Cardiac muscle cell (in vitro differentiated cells and primary cell): ENCODE measurements around the gene GTF3C2. TPM values are rescaled to one million over a fixed set of nuclear protein-coding genes. Genes with fewer than 3 reads are reported as not detected.
"Not testable (repeated sequence)": the region's sequence is repeated elsewhere in the genome, so short reads cannot be mapped to it uniquely, and the experiment has no call there.

Source experiments
- DNase-seq, 2 donors: peaks; one replicate each; pipeline versions ENCODE4 v3.0.0 to v3.0.0-alpha.2; 2010 to 2017; ENCODE audit warnings: low read depth in 1 of 2, low spot score in 1 of 2
- H3K27ac ChIP-seq: fragments of 200-600 bp; sonication (generic); 2 replicates; pipeline ENCODE4 v1.5.1; 2016
- H3K27me3 ChIP-seq: fragments of 200-600 bp; sonication (generic); 2 replicates; pipeline ENCODE4 v1.6.0; 2016; ENCODE audit warnings: control low read depth
- H3K36me3 ChIP-seq: fragments of 200-600 bp; sonication (generic); 2 replicates; pipeline ENCODE4 v1.5.1; 2016; ENCODE audit warnings: control low read depth
- H3K4me1 ChIP-seq: fragments of 200-600 bp; sonication (generic); 2 replicates; pipeline ENCODE4 v1.8.1; 2017; ENCODE audit warnings: low read depth, mild to moderate bottlenecking, mixed run types
- H3K4me3 ChIP-seq: fragments of 200-600 bp; sonication (generic); 2 replicates; pipeline ENCODE4 v1.5.1; 2016; ENCODE audit warnings: mild to moderate bottlenecking
- H3K9me3 ChIP-seq: fragments of 200-600 bp; sonication (generic); 2 replicates; pipeline ENCODE4 v1.5.1; 2017; ENCODE audit warnings: low read depth, mild to moderate bottlenecking, control low read depth
- CTCF ChIP-seq: IDR thresholded peaks from 2 replicates; pipeline ENCODE4 v1.5.1; 2012; ENCODE audit warnings: low read depth, mild to moderate bottlenecking, low read length
- polyA plus RNA-seq: library from polyadenylated mRNA; unstranded; fragments of >200 nt; fragmentation: Nextera tagmentation; extraction: Ambion mirVana; gene quantifications from 2 replicates; pipeline ENCODE4 v1.2.1, GENCODE V29; 2016
- total RNA-seq: library from RNA; depleted of rRNA; stranded (reverse); fragments of >200 nt; gene quantifications from 2 replicates; pipeline ENCODE4 v1.2.3, GENCODE V29; 2016

Gene GTF3C2
- total and polyA plus RNA-seq, 2 experiments from 2014 or later: 38.2 to 47.7 TPM

DNA sequence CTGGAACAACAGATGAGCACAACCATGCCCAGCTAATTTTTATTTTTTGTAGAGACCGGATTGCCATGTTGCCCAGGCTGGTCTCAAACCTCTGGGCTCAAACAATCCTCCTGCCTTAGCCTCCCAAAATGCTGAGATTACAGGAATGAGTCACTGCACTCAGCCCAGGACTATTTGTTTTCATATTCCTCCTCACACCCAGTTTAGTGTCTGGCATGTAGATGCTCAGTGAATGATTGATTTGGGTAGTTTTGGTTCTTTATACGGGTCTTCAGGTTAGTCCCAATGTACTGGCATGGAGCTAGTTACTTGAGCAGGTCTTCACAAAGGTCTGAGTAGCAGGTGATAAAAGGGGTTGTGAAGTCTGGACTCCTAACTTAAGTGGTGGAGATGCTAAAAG is 7.4 kb upstream of the GTF3C2 start:
- DNase-seq: no peak
- Histone ChIP-seq H3K9me3 (no peaks in the 10 kb centered on the region), H3K4me1 (no peaks in the 10 kb centered on the region), H3K27ac (no peak overlapping the region), H3K4me3 (no peak overlapping the region), H3K36me3 (peaks cover 32% of the 10 kb centered on the region), H3K27me3 (no peaks in the 10 kb centered on the region)
- no peak for TF ChIP-seq CTCF

DNA sequence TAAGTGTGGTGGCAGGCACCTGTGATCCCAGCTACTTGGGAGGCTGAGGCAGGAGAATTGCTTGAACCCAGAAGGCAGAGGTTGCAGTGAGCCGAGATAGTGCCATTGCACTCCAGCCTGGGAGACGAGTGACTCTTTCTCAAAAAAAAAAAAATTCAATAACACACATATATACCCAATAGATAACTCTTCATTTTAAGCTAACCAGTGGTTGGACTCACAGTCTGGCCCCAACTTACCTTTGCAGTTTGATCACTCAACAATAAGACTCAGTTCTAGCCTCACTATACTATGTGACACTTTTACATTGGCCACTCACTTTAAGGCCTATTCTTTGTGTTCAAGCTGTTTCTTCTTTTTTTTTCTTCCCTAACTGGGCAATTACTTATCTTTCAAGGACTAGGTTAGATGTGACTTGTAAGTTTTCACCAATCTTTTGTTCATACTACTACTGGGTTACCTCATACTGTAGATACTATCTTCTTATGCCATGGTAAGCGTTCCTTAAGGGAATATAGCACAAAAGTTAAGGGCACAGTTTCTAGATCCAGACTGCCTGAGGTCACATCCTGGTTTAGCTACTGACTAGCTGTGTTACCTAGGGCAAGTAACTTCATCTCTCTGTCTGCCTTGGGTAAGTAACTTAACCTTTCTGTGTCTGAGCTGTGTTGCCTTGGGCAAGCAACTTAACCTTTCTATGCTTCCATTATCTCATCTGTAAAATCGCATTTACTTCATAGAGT is 6.3 kb upstream of the GTF3C2 start:
- no peak overlapping the region for H3K4me3 ChIP-seq
- H3K9me3 ChIP-seq: no peaks in the 10 kb centered on the region
- DNase-seq: no peak
- no peak for TF ChIP-seq CTCF
- H3K27ac ChIP-seq: no peak overlapping the region
- no peaks in the 10 kb centered on the region for H3K27me3 ChIP-seq
- no peaks in the 10 kb centered on the region for H3K4me1 ChIP-seq
- H3K36me3 ChIP-seq: peaks cover 26% of the 10 kb centered on the region

- no peaks in the 10 kb centered on the region for H3K9me3 ChIP-seq
- DNase-seq: peak in 1 of 2 donors; percentile 62
- H3K36me3 ChIP-seq: no peaks in the 10 kb centered on the region
- peak overlapping the region; percentile 68 for H3K4me3 ChIP-seq
- H3K27ac ChIP-seq: peak overlapping the region; percentile 96
- H3K27me3 ChIP-seq: no peaks in the 10 kb centered on the region
- no peaks in the 10 kb centered on the region for H3K4me1 ChIP-seq
- TF ChIP-seq CTCF: no peak
Observed at GRCh38 chr2:27356056-27356381, 545 bp downstream of the GTF3C2 start.

- no peak overlapping the region for H3K27ac ChIP-seq
- H3K27me3 ChIP-seq: no peaks in the 10 kb centered on the region
- H3K4me1 ChIP-seq: no peaks in the 10 kb centered on the region
- DNase-seq: no peak
- no peaks in the 10 kb centered on the region for H3K36me3 ChIP-seq
- H3K4me3 ChIP-seq: no peak overlapping the region
- no peaks in the 10 kb centered on the region for H3K9me3 ChIP-seq
- no peak for TF ChIP-seq CTCF
Observed at GRCh38 chr2:27354597-27354927, 2.0 kb downstream of the GTF3C2 start.

- H3K9me3 ChIP-seq: no peaks in the 10 kb centered on the region
- no peaks in the 10 kb centered on the region for H3K27me3 ChIP-seq
- no peak overlapping the region for H3K27ac ChIP-seq
- no peak overlapping the region for H3K4me3 ChIP-seq
- no peak for TF ChIP-seq CTCF
- peak in 1 of 2 donors; percentile 32 for DNase-seq
- no peaks in the 10 kb centered on the region for H3K4me1 ChIP-seq
- no peaks in the 10 kb centered on the region for H3K36me3 ChIP-seq
Observed at GRCh38 chr2:27353762-27354596, 2.6 kb downstream of the GTF3C2 start.

GRCh38 chr2:27353386-27353761 is 3.2 kb downstream of the GTF3C2 start:
- H3K4me3 ChIP-seq, H3K9me3 ChIP-seq, H3K36me3 ChIP-seq, H3K27ac ChIP-seq, DNase-seq, H3K4me1 ChIP-seq, H3K27me3 ChIP-seq: not testable (repeated sequence)
